GM18951 (cell line): ENCODE results near the gene IKZF3.
A peak's percentile ranks its signal among the peaks of the same experiment; 100 is the strongest.
"Not testable (repeated sequence)": the region's sequence is repeated elsewhere in the genome, so short reads cannot be mapped to it uniquely, and the experiment has no call there.

Experiments
- POLR2A ChIP-seq: IDR thresholded peaks from 4 replicates; pipeline ENCODE4 v1.6.1; 2011; ENCODE audit warnings: mild to moderate bottlenecking; ENCODE audit not compliant: insufficient read length, insufficient read depth; ENCODE audit errors: extremely low read depth
- in situ Hi-C: fragments of 300-500 bp; cut with MboI; formaldehyde crosslinking; loops from one replicate; pipeline ENCODE4 v1.12.0; 2022; ENCODE audit warnings: low sequenced_read_pairs, mixed read lengths, inconsistent platforms; ENCODE audit not compliant: unreplicated experiment

The IKZF3 gene

DNA sequence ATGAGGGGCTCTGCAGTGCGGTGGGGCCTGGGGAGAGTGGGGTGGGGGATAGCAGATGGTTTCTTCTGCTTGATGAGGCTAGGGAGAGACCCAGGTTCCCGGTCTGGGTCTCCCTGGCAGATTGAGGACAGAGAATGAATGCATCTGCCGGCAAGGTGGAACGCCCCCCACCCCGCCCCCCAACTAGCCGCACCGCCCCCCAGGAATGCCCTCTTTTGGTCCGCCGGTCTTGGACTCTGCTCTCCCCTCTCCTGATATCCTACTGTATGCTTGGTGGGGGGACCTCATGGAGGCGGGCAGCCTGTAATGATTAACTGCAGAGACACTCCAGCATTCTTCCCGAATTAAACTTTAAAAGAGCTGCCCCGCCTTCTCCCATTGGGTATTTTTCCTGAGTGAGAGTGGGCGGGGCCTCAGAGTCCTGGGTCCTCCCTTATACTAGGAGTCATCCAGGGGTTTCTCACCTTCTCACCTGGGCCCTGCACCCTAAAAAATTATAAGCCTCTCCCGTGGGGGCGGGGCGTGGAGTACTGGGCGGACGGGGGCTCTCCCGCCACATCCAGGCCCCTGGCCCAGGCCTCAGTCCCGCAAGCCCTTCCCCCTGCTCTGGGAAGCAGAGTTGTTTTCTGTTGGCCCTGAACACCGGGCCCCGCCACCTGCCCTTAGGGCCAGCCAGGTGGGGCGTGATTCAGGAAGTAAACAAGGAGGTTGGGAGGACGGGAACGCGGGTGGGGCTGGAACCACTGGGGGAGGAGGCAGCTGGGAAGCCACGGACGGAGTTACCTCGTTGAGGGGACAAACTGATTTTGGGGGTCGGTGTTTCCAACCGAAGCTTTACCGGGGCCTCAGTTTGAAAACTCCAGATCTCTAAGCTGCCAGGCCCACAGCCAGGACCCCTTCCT lies 124.9 kb downstream of the IKZF3 start:
- TF ChIP-seq POLR2A = no peak
- in situ Hi-C loops = no loop called here

DNA sequence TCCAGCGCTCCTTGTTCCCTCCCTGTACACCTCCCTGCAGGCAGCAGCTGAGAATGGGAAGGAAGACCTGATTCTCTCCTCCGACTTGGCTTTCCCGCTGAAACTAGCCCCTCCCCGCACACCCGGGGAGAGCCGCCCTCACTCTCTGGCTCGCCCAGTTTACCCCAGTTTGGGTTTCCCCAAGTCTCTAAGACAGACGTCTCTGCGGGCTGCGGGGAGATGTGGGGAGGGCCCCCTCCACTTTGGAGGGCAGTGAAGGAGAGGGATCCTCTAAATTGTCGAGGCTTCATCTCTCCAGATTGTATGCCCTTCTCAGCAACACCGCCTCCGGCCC lies 125.6 kb downstream of the IKZF3 start:
- no peak for TF ChIP-seq POLR2A
- in situ Hi-C loops = no loop called here

- in situ Hi-C loops = no loop called here
- TF ChIP-seq POLR2A = no peak
These were observed 126.1 kb downstream of the IKZF3 start, which contains the start of gene GRB7 for GRCh38 chr17:39737760-39738567. TSS of gene GRB7 (plus strand) at chr17:39737938. CDS start at chr17:39742302, 4,364 bp downstream.

DNA sequence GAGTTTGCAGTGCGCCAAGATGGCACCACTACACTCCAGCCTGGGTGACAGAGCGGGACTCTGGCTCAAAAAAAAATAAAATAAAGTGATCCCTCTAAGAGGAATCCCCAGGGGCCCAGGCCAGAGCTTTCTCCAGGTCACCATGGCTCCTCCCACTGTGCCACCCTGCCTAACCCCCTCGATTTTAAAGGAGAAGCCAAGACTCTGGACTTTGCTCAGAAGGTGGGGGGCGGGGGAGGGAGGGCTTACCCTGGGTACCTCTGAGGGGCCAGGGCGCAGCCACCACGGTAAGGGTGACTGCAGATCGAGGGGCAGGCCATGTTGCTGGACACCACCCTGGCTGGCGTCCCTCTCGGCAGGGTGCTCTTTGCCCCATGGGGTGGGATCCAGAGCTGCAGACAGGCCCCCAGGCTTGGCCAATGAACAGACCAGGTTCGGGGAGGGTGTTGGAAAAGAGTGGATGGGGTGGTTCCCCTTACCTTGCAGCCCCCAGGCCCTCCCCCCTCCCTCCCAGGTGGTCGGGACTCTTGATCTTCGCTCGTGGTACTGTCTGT lies 126.8 kb downstream of the IKZF3 start:
- in situ Hi-C loops = no loop called here
- no peak for TF ChIP-seq POLR2A

DNA sequence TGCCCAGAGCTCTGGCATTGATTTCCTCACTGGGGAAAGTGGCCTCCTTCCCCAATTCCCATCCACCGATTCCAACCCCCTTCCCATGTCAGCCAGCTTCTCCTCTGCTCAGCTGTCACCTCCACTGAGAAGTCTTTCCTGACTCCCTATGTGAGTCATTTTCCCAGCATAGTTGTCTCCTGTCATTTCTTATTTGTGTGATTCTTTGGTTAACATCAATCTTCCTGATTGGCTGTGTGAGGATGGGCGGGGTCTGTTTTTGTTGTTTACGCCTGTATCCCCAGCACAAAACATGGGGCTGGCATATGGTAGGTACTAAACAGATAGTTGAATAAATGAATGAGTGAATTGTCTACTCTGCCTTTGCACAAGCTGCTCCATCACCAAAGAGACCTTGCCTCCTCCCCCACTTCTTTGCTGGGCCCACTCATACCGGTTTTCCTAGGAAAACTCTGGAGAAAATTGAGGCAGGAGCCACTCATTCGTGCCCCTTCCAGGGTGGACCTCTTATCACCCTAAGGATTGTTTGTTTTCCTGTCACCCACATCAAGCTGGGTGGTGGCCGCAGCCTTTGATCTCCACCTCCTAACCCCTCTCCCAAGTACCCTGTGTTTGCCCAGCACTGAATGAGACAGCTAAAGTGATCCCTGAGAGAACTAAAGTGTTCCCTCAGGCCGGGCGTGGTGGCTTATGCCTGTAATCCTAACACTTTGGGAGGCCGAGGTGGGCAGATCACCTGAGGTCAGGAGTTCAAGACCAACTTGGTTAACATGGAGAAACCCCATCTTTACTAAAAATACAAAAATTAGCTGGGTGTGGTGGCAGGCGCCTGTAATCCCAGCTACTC lies 127.6 kb downstream of the IKZF3 start:
- in situ Hi-C loops = no loop called here
- TF ChIP-seq POLR2A = no peak

- no peak for TF ChIP-seq POLR2A
- in situ Hi-C loops = no loop called here
These were observed 128.2 kb downstream of the IKZF3 start for GRCh38 chr17:39735882-39736281.

GRCh38 chr17:39732586-39732985 lies 131.5 kb downstream of the IKZF3 start:
- in situ Hi-C loops = no loop called here
- TF ChIP-seq POLR2A = no peak

GRCh38 chr17:39730095-39730921 lies 133.8 kb downstream of the IKZF3 start, which contains the start of gene MIEN1:
TSS of gene MIEN1 (minus strand) at chr17:39730532. CDS start at chr17:39730495, 37 bp downstream.
- TF ChIP-seq POLR2A = peak; percentile 89
- in situ Hi-C loops = no loop called here

DNA sequence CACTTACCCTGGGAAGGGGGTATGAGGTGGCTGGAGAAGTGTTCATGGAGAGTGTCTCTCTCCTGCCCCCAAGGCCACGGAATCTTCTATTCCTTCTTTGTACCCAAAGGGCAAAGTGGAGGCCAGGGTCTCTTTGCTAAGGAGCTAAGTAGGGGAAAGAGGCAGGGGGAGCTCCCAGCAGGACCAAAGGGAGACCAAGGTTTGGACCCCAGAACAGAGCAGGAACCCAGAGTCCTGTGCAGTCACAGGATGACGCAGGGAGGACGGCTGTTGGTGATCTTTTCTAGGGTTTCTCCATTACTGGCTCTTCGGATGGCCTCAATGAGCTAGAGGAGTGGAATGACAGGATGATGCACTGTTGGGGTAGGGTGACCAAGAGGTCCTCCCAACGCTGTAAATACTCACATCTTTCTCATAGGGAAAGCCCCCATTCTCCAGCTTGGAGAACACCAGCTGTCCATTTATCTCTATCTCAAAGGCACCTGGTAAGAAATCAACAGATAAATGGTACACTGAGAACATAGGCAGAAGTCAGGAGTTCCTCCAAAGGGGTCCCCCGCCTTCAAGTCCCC lies 134.7 kb downstream of the IKZF3 start:
- in situ Hi-C loops = no loop called here
- no peak for TF ChIP-seq POLR2A

- in situ Hi-C loops = no loop called here
- no peak for TF ChIP-seq POLR2A
These were observed 136.6 kb downstream of the IKZF3 start for GRCh38 chr17:39727556-39727955.

- in situ Hi-C loops = no loop called here
- no peak for TF ChIP-seq POLR2A
These were observed 137.5 kb downstream of the IKZF3 start for GRCh38 chr17:39726617-39727016.

DNA sequence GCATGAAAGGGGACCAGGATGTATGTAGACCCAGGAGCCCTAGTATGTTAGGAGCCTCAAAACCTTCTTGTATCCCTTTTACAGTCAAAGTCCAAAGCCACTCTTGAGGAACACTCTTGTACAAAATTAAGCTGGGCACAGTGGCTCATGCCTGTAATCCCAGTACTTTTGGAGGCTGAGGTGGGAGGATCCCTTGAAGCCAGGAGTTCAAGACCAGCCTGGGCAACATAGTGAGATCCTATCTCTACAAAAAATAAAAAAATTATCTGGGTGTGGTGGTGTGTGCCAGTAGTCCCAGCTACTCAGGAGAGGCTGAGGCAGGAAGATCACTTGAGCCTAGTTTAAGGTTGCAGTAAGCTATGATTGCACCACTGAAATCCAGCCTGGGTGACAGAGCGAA lies 138.2 kb downstream of the IKZF3 start:
- in situ Hi-C loops = not testable (repeated sequence)
